ENCODE data around the gene RHPN2.
"Not testable (repeated sequence)": the region's sequence is repeated elsewhere in the genome, so short reads cannot be mapped to it uniquely, and the experiment has no call there.

RHPN2 gene

DNA sequence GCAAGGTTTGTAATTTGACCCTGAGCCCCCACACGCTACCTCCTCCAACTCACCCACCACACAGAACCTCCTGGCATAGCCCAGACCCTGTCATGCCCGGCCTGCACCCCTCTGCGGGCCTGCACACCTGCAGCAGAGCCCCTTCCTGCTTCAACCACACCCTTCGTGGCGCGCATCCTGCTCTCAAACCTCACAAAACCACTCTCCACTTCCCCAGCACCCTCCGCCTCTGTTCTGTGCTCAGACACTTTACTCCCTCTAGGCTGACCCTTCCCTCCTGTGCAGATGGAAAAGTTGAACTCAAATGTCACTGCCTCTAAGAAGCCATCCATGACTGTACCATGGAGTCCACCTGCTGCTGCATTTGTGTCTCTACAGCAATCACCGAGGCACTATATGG lies 64.2 kb downstream of the RHPN2 start:
- no peak for ATAC-seq (replicated peaks)
- no peak overlapping the region for H3K27ac Mint-ChIP-seq

GRCh38 chr19:32998722-32999121 lies 66.0 kb downstream of the RHPN2 start:
- Mint-ChIP-seq H3K4me1 (ENCODE audit: low read depth in 2 of 2) (peaks cover 5% of the 10 kb centered on the region in 2 donors), H3K9me3 (no peaks in the 10 kb centered on the region), H3K4me3 (no peak overlapping the region), H3K27ac (no peak overlapping the region), H3K36me3 (ENCODE audit: insufficient read depth) (no peaks in the 10 kb centered on the region), H3K27me3 (peaks cover 6 to 9% of the 10 kb centered on the region in 2 donors)
- no peak for ATAC-seq (replicated peaks)
- DNase-seq = no peak

More for the DNA sequence above, 64.2 kb downstream of the RHPN2 start:
- Mint-ChIP-seq H3K9me3 (no peaks in the 10 kb centered on the region), H3K27me3 (peaks cover 9 to 12% of the 10 kb centered on the region in 2 donors), H3K36me3 (ENCODE audit: insufficient read depth) (no peaks in the 10 kb centered on the region), H3K4me1 (ENCODE audit: low read depth in 2 of 2) (peaks cover 5% of the 10 kb centered on the region in 2 donors), H3K4me3 (no peak overlapping the region)
- peak in 1 of 3 experiments; percentile 2 for DNase-seq

GRCh38 chr19:32997716-32998355 lies 66.9 kb downstream of the RHPN2 start:
- Mint-ChIP-seq H3K27ac (no peak overlapping the region), H3K4me3 (no peak overlapping the region), H3K9me3 (no peaks in the 10 kb centered on the region), H3K36me3 (ENCODE audit: insufficient read depth) (no peaks in the 10 kb centered on the region), H3K27me3 (peaks cover 6 to 9% of the 10 kb centered on the region in 2 donors), H3K4me1 (ENCODE audit: low read depth in 2 of 2) (peaks cover 5% of the 10 kb centered on the region in 2 donors)
- DNase-seq (no peak), ATAC-seq (replicated peaks) (no peak)

DNA sequence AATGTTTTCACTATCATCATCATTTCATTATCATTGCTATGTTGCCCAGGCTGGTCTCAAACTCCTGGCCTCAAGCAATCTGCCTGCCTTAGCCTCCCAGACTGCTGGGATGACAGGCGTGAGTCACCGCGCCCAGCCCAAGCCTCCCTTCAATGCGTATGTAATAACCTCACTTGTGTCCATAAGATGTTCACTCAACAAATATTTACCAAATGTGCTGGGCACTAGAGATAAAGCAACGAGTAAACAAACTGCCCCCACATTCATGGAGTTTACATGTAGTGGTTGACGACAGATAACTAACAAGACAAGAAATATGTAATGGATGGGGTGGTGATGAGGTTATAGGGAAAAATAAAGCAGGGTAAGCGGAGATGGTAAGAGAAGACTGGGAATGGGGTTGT lies 67.6 kb downstream of the RHPN2 start:
- not testable (repeated sequence) for H3K36me3 Mint-ChIP-seq (ENCODE audit: insufficient read depth); H3K4me3 Mint-ChIP-seq; H3K27me3 Mint-ChIP-seq; H3K27ac Mint-ChIP-seq; H3K4me1 Mint-ChIP-seq (ENCODE audit: low read depth in 2 of 2); H3K9me3 Mint-ChIP-seq; DNase-seq; ATAC-seq (replicated peaks)

- ATAC-seq (replicated peaks); H3K27me3 Mint-ChIP-seq; H3K4me3 Mint-ChIP-seq; H3K9me3 Mint-ChIP-seq; H3K27ac Mint-ChIP-seq; H3K36me3 Mint-ChIP-seq (ENCODE audit: insufficient read depth); H3K4me1 Mint-ChIP-seq (ENCODE audit: low read depth in 2 of 2); DNase-seq: not testable (repeated sequence)
Observed at GRCh38 chr19:32995966-32996365, 68.7 kb downstream of the RHPN2 start.

GRCh38 chr19:32988724-32989123 lies 76.0 kb downstream of the RHPN2 start:
- H3K4me3 Mint-ChIP-seq = no peak overlapping the region
- H3K27me3 Mint-ChIP-seq = no peaks in the 10 kb centered on the region
- ATAC-seq (replicated peaks) = no peak
- H3K4me1 Mint-ChIP-seq (ENCODE audit: low read depth in 2 of 2) = no peaks in the 10 kb centered on the region
- no peaks in the 10 kb centered on the region for H3K36me3 Mint-ChIP-seq (ENCODE audit: insufficient read depth)
- no peak overlapping the region for H3K27ac Mint-ChIP-seq
- H3K9me3 Mint-ChIP-seq = no peaks in the 10 kb centered on the region
- DNase-seq = no peak

- not testable (repeated sequence) for H3K27ac Mint-ChIP-seq, DNase-seq, H3K27me3 Mint-ChIP-seq
Observed at GRCh38 chr19:32988254-32988653, 76.4 kb downstream of the RHPN2 start.

DNA sequence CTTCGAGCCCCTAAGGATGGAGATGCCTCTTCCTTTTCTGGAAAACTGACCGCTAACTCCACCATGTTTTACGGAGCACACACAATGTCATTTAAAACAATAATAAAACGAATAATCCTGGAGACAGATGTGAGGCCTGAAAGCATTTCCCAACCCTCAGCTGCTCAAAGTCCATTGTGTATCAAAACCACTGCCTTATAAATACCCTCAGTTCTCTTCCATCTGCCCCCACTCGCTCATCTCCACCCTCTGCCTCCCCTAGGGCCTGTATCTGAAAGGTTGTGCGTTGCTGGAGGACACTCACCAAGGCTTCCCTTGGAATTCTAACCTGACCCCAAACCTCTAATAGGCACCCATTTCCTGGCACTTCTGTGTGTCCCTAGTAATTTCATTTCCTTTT lies 82.2 kb downstream of the RHPN2 start:
- DNase-seq; H3K9me3 Mint-ChIP-seq; H3K4me1 Mint-ChIP-seq (ENCODE audit: low read depth in 2 of 2); H3K4me3 Mint-ChIP-seq; ATAC-seq (replicated peaks); H3K27ac Mint-ChIP-seq; H3K27me3 Mint-ChIP-seq; H3K36me3 Mint-ChIP-seq (ENCODE audit: insufficient read depth): not testable (repeated sequence)

More at GRCh38 chr19:32988254-32988653, 76.4 kb downstream of the RHPN2 start:
- H3K36me3 Mint-ChIP-seq (ENCODE audit: insufficient read depth); H3K9me3 Mint-ChIP-seq; ATAC-seq (replicated peaks); H3K4me3 Mint-ChIP-seq; H3K4me1 Mint-ChIP-seq (ENCODE audit: low read depth in 2 of 2): not testable (repeated sequence)

DNA sequence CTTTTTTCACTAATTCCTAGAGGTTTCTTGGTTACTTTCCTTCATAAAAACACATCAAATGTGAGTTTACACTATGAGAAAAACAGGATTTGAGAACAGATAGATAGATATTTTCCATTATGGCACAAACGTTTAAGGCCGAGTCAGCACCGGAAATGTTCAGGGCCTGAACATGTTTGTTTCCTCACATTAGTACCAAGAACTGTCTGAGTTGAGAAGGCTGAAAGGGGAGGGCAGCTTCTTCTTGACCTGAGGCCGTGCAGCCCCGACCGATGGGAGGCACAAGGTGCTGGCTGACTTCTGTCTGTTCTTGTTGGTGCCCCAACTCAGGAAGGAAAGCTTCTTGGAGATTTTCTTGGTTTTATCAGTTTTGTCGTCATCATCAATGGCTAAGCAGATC lies 84.9 kb downstream of the RHPN2 start:
- H3K27ac Mint-ChIP-seq = peak overlapping the region in 1 of 2 donors; percentile 10
- not testable (repeated sequence) for H3K4me3 Mint-ChIP-seq; H3K36me3 Mint-ChIP-seq (ENCODE audit: insufficient read depth); H3K4me1 Mint-ChIP-seq (ENCODE audit: low read depth in 2 of 2); H3K9me3 Mint-ChIP-seq; DNase-seq; ATAC-seq (replicated peaks); H3K27me3 Mint-ChIP-seq

GRCh38 chr19:32977813-32978212 lies 86.9 kb downstream of the RHPN2 start:
- not testable (repeated sequence) for H3K4me3 Mint-ChIP-seq; H3K36me3 Mint-ChIP-seq (ENCODE audit: insufficient read depth); ATAC-seq (replicated peaks); H3K9me3 Mint-ChIP-seq; H3K27ac Mint-ChIP-seq; H3K27me3 Mint-ChIP-seq; H3K4me1 Mint-ChIP-seq (ENCODE audit: low read depth in 2 of 2); DNase-seq

DNA sequence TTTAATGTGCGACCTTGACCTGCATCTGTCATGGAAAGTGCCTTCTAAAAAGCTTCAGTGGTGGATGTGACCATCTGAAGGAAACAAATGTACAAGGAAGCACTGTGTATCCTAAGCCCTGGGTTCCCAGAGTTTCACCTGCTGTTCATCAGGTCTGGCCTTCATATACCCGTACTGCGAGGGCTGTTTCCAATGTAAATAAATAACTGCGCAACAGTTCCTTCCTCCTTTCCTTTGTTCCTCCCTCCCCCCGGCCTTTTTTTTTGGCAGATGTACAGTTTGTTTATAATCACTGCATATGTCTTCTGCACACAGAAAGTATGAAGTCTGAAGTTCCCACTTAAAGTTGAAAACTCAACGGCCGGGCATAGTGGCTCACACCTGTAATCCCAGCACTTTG lies 87.4 kb downstream of the RHPN2 start:
- Mint-ChIP-seq H3K9me3 (no peaks in the 10 kb centered on the region), H3K4me3 (no peak overlapping the region), H3K36me3 (ENCODE audit: insufficient read depth) (peaks cover 7% of the 10 kb centered on the region), H3K4me1 (ENCODE audit: low read depth in 2 of 2) (no peaks in the 10 kb centered on the region), H3K27ac (no peak overlapping the region), H3K27me3 (no peaks in the 10 kb centered on the region)
- ATAC-seq (replicated peaks) = no peak
- DNase-seq = no peak

GRCh38 chr19:32976223-32976805 lies 88.4 kb downstream of the RHPN2 start:
- Mint-ChIP-seq H3K9me3 (no peaks in the 10 kb centered on the region), H3K4me3 (no peak overlapping the region), H3K4me1 (ENCODE audit: low read depth in 2 of 2) (peaks cover 0 to 7% of the 10 kb centered on the region in 2 donors), H3K36me3 (ENCODE audit: insufficient read depth) (peaks cover 17% of the 10 kb centered on the region), H3K27ac (no peak overlapping the region), H3K27me3 (no peaks in the 10 kb centered on the region)
- no peak for ATAC-seq (replicated peaks)
- peak; percentile 55 to 60 (median 59) for DNase-seq

DNA sequence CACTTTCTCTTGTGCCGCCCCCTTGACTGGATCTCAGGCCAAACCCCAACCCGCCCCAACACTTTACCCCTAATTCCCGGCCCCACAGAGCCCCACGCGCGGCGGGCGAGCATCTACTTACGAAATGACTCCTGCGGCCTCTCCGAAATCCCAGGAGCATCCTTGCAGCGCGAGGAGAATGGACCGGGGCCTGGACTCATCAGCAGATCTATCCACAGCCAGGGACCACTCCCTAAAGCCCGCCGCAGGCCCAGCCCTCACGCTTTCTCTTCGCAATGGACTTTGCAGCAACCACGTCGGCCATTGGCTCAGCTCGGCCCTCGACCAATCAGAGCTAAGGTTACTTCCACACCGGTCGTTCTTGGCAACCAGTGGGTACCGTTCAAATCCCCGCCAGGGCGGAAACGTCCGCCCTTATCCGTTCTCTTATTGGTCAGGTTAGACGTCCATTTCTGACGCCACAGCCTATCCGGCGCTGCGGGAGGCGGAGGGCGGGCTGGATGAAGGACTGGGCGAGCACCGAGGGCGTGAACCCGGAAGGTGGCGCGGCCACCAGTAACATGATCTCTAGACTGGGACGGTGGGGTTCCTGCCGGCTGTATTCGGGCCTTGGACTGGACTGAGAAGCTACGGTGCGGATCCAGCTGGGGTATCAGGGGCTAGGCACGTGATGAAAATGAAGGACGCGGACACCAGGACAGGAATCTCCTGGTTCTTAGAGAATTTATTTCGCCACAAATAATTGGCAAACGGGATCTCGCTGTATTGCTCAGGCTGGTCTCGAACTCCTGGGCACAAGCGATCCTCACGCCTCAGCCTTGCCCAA lies 92.8 kb downstream of the RHPN2 start, which contains the start of the genes CEP89 and FAAP24:
CEP89 (minus strand) TSS at position 244 of the 826 bp plus-strand sequence; CDS start at position 160, 84 bp downstream.
FAAP24 (plus strand) TSS at position 528 of the 826 bp plus-strand sequence. CDS start 955 bp downstream, outside the sequence.
- Mint-ChIP-seq H3K27ac (peak within 1 kb of the TSS; percentile 87 to 97), H3K27me3 (no peaks in the 10 kb centered on the region), H3K36me3 (ENCODE audit: insufficient read depth) (peaks cover 31% of the 10 kb centered on the region), H3K4me1 (ENCODE audit: low read depth in 2 of 2) (peaks cover 6 to 12% of the 10 kb centered on the region in 2 donors), H3K9me3 (no peaks in the 10 kb centered on the region), H3K4me3 (peak within 1 kb of the TSS; percentile 92 to 99)
- peak; percentile 96 for ATAC-seq (replicated peaks)
- peak; percentile 98 to 99 (median 99) for DNase-seq

Measured in effector memory CD8-positive, alpha-beta T cell (primary cell).